Muscle of back (tissue), 11 donors: Measurements from ENCODE around the gene GPR63. TPM values are rescaled to one million over a fixed set of nuclear protein-coding genes. Genes with fewer than 3 reads are reported as not detected.

Experiments
- DNase-seq, 3 donors: peaks; one replicate each; pipeline versions ENCODE4 v3.0.0 to v3.0.0-alpha.2; 2013
- polyA plus RNA-seq, 10 donors: library from polyadenylated mRNA; unstranded; fragments of 120-200 nt; gene quantifications; one replicate each; pipeline ENCODE4 v1.2.1, GENCODE V29; 2013; ENCODE audit not compliant: insufficient read length in 10 of 10

Gene GPR63
- polyA plus RNA-seq, 10 donors = 1.6 to 4.6 (median 2.0) TPM

DNA sequence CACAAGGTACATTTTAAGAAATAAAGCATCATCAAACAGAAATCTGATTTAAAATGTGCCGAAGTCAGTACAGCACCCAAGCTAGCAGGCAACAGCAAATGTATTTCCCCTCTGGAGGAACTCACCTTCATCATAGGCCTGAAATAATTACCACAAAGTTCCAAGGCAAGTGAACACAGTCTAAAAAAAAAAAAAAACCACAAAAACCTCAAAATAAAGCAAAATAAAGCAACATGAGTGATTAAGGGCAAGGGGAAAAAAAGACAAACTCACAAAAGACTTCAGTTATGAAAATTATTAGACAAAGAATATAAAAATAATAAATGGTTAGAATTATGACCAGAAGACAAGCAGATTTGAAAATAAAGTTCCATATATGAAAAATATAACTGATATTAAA, 10.4 kb downstream of the GPR63 start:
- DNase-seq = no peak

DNA sequence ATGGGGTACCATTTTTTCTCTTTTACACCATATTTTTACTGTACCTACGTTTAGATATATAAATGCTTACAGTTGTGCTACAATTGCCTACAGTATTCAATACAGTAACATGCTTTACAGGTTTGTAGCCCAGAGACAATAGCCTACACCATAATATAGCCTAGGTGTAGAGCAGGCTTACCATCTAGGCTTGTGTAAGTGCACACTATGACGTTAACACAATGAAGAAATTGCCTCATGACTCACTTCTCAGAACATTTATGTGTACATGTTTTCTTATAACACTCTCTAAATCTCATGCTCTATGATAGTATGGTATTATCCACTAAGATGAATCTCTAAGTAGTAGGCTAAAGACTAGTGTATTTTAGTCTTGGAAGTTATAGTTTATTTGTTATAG, 13.5 kb downstream of the GPR63 start:
- DNase-seq = no peak

- no peak for DNase-seq
These were observed 16.2 kb downstream of the GPR63 start for GRCh38 chr6:96821034-96821433.

- DNase-seq = peak in 1 of 3 donors; percentile 13
These were observed 20.9 kb downstream of the GPR63 start for GRCh38 chr6:96816301-96816817.

GRCh38 chr6:96814625-96815024, 22.7 kb downstream of the GPR63 start:
- no peak for DNase-seq

DNA sequence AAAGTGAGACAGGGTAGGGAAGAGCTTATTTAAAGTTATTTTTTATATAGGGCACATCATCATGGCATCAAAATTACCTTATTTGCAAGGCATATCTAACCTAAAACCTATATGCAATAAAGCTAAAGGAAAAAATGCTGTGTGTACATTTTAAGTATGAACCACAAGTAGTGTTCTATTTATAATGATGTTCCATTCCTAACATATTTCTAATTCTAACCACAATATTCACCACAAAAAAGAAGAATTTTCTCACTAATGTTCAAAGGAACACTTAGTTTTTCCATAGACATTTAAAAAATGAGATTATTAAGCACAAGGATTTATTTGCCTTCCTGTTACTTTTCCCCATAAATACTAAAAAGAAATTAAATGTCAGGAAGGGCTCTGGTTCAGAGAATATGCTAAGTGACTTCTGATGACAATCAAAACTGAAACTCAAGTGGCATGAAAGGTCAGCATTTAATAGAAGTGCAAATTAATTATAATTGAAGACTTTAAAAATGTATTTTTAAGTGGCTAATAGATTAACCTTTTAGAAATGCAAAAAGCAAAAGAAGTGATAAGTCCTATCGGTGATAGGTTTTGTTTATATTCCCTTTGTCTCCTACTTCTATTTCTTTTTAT, 25.1 kb downstream of the GPR63 start:
- DNase-seq = no peak

DNA sequence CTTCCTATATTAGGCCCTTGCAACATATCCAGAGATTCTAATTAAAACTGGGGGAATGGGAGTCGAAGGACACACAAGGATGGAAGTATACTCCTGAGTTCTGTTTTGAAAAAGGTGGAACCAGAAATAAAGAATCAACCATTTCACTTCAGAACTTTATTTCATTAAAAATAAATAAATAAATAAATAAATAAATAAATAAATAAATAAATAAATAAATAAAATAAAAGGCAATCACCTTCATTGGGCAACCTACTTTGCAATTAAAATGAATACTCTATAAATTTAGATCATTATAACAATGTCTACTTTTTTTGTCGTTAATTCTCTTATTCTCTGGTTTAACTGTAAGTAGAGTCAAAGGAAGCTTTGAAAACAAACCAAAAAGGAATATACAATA, 25.6 kb downstream of the GPR63 start:
- DNase-seq = no peak

GRCh38 chr6:96811136-96811535, 26.1 kb downstream of the GPR63 start:
- no peak for DNase-seq

GRCh38 chr6:96809119-96809518, 28.2 kb downstream of the GPR63 start:
- DNase-seq = no peak

- no peak for DNase-seq
These were observed 34.2 kb downstream of the GPR63 start for GRCh38 chr6:96803106-96803481.

- no peak for DNase-seq
These were observed 41.8 kb downstream of the GPR63 start for GRCh38 chr6:96795481-96795880.

- peak in 1 of 3 donors; percentile 22 for DNase-seq
These were observed 42.3 kb downstream of the GPR63 start for GRCh38 chr6:96794980-96795379.

DNA sequence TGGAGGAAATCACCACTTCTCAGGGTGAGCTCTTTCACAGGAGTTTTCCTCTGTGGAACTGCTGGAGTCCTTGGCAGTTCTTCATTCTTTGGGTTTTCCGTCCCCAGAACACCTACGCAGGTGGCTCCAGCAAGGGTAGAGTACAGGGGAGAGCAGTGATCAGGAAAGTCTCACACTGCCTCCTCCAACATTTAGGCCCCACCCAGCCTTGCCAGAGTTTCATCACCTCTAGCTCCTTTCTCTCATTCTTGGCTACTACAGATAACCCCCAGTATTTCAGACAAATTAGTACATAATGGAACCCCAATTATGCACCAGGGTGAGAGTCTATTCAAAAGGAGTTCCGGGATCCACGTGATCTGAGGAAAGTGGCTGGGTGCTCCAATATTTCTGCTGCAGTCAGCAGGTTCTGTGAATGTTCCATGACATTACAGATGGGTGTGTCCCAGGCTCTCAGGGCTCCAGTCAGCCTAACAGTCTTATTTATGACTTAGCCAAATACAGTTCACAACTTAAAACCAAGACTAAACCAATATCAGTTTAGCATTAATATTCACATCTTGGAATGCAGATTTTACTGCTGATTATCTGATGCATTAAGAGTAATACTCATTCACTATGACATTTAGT, 44.6 kb downstream of the GPR63 start:
- no peak for DNase-seq

DNA sequence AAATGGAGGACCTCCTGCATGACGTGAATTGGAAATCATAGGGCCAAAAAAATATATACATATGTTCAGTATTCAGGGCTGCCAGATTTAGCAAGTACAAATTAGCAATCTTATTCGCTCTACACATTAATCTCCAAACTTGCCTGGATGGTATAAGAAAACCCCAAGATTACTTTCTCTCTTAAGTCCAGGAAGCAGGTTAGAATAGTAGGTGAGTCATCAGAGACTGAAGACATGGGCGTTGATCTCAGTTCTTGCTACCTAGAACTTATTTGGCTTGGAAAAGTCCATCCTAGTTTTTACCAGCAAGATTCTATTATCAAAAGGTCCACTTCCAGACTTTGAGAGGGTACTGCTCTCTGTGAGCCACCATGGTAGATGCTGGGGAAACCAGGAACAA, 47.4 kb downstream of the GPR63 start:
- no peak for DNase-seq

DNA sequence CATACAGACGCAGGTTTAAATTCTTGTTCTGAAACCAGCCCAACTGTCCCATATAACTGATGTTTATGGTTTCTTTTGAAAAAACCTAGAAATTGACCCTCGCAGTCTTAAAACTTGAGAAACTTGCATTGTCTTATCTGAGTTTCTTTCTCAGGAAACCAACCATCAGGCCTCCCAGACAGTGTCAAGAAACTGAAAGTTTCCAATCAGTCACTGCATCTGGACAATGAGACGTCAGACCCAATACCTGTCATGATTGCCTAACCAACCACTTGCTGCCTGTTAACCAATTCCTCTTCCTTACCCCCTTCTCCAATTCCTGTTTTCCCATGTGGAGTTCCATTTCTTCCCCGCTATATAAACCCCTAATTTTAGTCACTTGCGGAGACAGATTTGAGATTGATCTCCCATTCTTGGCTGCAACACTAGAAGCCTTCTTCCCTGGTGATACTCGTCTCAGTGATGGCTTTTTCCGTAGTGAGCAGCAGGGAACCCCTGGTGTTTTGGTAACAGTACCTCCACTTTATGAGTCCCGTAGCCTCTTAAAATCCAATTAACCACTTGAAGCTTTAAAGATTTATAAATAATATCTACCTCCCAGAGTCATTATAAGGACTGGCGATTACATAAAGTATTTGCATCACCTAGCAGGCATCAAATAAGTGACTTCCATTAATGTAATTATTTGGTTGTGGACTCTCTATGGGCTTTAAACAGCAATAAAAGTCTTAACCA, 49.3 kb downstream of the GPR63 start:
- no peak for DNase-seq

DNA sequence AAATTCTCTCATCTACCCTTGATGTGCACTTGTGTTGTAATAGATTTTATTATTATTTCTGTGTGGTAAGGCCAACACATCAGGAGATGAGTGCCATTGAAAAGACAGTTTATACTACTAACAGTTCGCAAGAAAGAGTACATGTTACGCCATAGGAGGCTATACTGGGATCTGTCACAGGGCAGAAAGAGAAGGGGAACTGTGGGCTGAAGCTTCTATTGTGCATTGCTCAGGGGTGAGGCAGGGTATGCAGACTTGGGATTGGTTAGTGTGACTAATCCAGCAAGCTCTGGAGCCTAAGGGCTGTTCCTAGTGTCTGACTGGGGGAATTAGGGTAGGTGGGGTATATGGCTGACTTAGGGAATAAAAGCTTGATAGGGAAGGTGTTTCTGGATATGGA, 50.9 kb downstream of the GPR63 start:
- no peak for DNase-seq

GRCh38 chr6:96784650-96785049, 52.6 kb downstream of the GPR63 start:
- peak; percentile 5 to 23 (median 7) for DNase-seq

GRCh38 chr6:96783307-96783706, 54.0 kb downstream of the GPR63 start:
- DNase-seq = no peak

- no peak for DNase-seq
These were observed 55.7 kb downstream of the GPR63 start for GRCh38 chr6:96781557-96781956.

- no peak for DNase-seq
These were observed 60.2 kb downstream of the GPR63 start for GRCh38 chr6:96777113-96777512.

DNA sequence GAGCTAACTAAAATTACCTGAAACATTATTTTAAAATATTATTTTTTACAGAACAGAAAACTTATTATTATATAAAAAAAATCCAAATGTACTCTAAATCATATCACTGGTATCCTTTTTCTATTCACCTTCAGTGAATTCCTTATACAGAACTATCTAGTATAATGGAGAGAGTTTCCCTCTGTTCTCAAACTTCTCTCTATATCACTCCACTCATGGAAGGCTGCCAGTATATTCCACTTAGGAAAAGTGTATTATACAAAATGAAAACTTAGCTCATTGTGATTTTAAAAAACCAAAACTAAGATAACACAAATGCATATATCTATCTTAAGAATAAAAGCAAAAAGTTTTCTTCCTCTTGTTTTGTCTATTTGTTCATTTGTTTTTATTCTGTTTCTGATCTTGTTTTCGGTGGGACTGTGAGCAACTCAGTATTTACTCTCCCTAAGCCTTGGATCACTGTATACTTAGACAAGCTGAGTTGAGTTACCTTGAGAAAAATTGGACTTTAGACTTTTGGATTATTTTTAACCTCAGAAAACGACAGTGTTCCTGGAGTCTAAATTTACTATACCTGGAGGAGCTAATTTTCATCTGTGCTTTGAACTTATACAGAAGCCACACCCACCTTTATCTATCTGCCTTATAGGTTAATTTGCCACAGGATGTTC, 61.4 kb downstream of the GPR63 start:
- DNase-seq = no peak

DNA sequence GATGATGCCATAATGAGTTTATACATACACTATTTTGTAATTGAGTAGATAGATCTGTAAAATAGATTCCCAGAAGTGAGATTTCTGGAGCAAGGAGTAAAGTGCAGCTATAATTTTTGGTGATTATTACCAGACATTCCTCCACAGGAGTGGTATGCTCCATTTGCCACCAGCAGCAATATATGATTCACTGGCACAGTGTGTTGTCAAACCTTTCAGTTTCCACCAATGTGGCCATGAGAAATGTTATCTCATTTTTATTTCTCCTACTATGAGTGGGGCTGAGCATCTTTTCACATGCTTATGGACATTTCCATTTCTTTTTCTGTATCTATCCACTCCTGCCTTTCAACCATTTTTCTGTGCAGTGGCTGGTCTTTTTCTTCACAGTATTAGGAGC, 70.5 kb downstream of the GPR63 start:
- DNase-seq = no peak

GRCh38 chr6:96762599-96762998, 74.7 kb downstream of the GPR63 start:
- no peak for DNase-seq
